Gastrocnemius medialis (tissue), 4 donors: Measurements from ENCODE around the gene HIVEP2.

Source experiments
- CTCF ChIP-seq, 5 experiments: fragments of 450-650 bp in 3 of 5; fragments of 200-600 bp in 2 of 5; sonication (generic) in 2 of 5; IDR thresholded peaks in 4 of 5; conservative IDR thresholded peaks in 1 of 5; 1 replicate in 4 of 5; 2 replicates in 1 of 5; pipeline ENCODE4 v1.5.1; 2016 to 2019; ENCODE audit warnings: antibody characterized with exemption in 5 of 5, mild to moderate bottlenecking in 3 of 5, moderate library complexity in 3 of 5
- POLR2A ChIP-seq, 2 donors: fragments of 450-650 bp; IDR thresholded peaks; one replicate each; pipeline ENCODE4 v1.6.1; 2017; ENCODE audit warnings: antibody characterized with exemption in 2 of 2, mild to moderate bottlenecking in 2 of 2, moderate library complexity in 2 of 2

GRCh38 chr6:142728910-142729481 is 216.0 kb downstream of the HIVEP2 start:
- no peak for TF ChIP-seq CTCF (IDR thresholded peaks at IDR 0.05 in 4 of 5, conservative IDR thresholded peaks at IDR 0.05 in 1 of 5)
- no peak for TF ChIP-seq POLR2A (IDR thresholded peaks at IDR 0.05)
